GM10248 (cell line): ENCODE results near the gene TMEM42.
"Not testable (repeated sequence)": the region's sequence is repeated elsewhere in the genome, so short reads cannot be mapped to it uniquely, and the experiment has no call there.

Experiments used
- CTCF ChIA-PET: fragments of 300-600 bp; sonication (Branson Sonifier 250); formaldehyde crosslinking; extraction: SDS; loops from one replicate; lab custom pipeline; 2021; ENCODE audit warnings: antibody characterized with exemption; lab: Yijun Ruan, JAX
- POLR2A ChIA-PET: fragments of 350-650 bp; sonication (Branson Sonifier 250); formaldehyde crosslinking; extraction: SDS; loops from one replicate; lab custom pipeline; 2020; ENCODE audit warnings: antibody characterized with exemption; lab: Yijun Ruan, JAX
- DNase-seq: peaks from one replicate; pipeline ENCODE4 v3.0.0; 2012; ENCODE audit errors: extremely low spot score
- CTCF ChIP-seq: IDR thresholded peaks from 2 replicates; pipeline ENCODE4 v1.5.1; 2012; ENCODE audit warnings: mild to moderate bottlenecking, low read depth; ENCODE audit errors: extremely low read depth, missing control alignments, control extremely low read depth

Gene TMEM42

GRCh38 chr3:44848634-44849033 is 13.1 kb upstream of the TMEM42 start:
- TF ChIP-seq CTCF: no peak
- ChIA-PET POLR2A (no interaction called here), CTCF (interaction anchor here (1.9 kb wide), 1 partner anchor 14 kb away, joined by 4 read pairs; no protein-coding TSS in a partner anchor)
- no peak for DNase-seq

- DNase-seq, CTCF ChIA-PET: not testable (repeated sequence)
- POLR2A ChIA-PET: interaction anchor here (0.6 kb wide), 1 partner anchor 10 kb away, joined by 3 read pairs; no protein-coding TSS in a partner anchor
These were observed 5.0 kb upstream of the TMEM42 start for GRCh38 chr3:44856663-44857062.

- POLR2A ChIA-PET: no interaction called here
- DNase-seq: no peak
These were observed 1.6 kb upstream of the TMEM42 start for GRCh38 chr3:44860117-44860516.

GRCh38 chr3:44862226-44862637 is 520 bp downstream of the TMEM42 start:
- ChIA-PET POLR2A (no interaction called here), CTCF (interaction anchor here (1.2 kb wide), 1 partner anchor 102 kb away, joined by 3 read pairs; no protein-coding TSS in a partner anchor)
- no peak for TF ChIP-seq CTCF
- no peak for DNase-seq

More at GRCh38 chr3:44860117-44860516, 1.6 kb upstream of the TMEM42 start:
- CTCF ChIA-PET: interaction anchor here (0.6 to 1.1 kb wide), 2 partner anchors 13 to 14 kb away, joined by 3 to 5 read pairs; no protein-coding TSS in a partner anchor
- no peak for TF ChIP-seq CTCF

- ChIA-PET CTCF (interaction anchor here (0.8 kb wide), 1 partner anchor 16 kb away, joined by 4 read pairs; no protein-coding TSS in a partner anchor), POLR2A (no interaction called here)
- no peak for TF ChIP-seq CTCF
- no peak for DNase-seq
These were observed 3.7 kb downstream of the TMEM42 start for GRCh38 chr3:44865272-44866035.

GRCh38 chr3:44867421-44868111 is 5.9 kb downstream of the TMEM42 start:
- CTCF ChIA-PET: interaction anchor here (1.2 kb wide), 1 partner anchor 22 kb away, joined by 4 read pairs; no protein-coding TSS in a partner anchor
- DNase-seq: no peak
- no peak for TF ChIP-seq CTCF
- POLR2A ChIA-PET: no interaction called here
